Transverse colon (tissue), 4 donors: ENCODE data around the gene THRA. TPM values are rescaled to one million over a fixed set of nuclear protein-coding genes. Genes with fewer than 3 reads are reported as not detected.

Experiments
- DNase-seq: peaks from one replicate; pipeline ENCODE4 v3.0.0-alpha.2; 2019
- H3K27ac ChIP-seq, 4 donors: fragments of 200-600 bp; sonication (generic); 2 replicates each; pipeline ENCODE4 v1.5.1; 2016 to 2018; ENCODE audit warnings: inconsistent platforms in 4 of 4
- H3K27me3 ChIP-seq: fragments of 200-600 bp; sonication (generic); 2 replicates; pipeline ENCODE4 v1.5.1; 2017; ENCODE audit warnings: inconsistent platforms
- H3K36me3 ChIP-seq, 4 donors: fragments of 200-600 bp; sonication (generic); 2 replicates each; pipeline ENCODE4 v1.5.1; 2017 to 2019; ENCODE audit warnings: inconsistent platforms in 4 of 4
- H3K4me1 ChIP-seq, 4 donors: fragments of 200-600 bp; sonication (generic); 2 replicates each; pipeline ENCODE4 v1.5.1; 2017 to 2020; ENCODE audit warnings: inconsistent platforms in 4 of 4
- H3K4me3 ChIP-seq, 4 donors: fragments of 200-600 bp; sonication (generic); 1 replicate in 1 of 4; 2 replicates in 3 of 4; pipeline versions ENCODE4 v1.5.1 to v1.6.1; 2017 to 2019; ENCODE audit warnings: inconsistent platforms in 4 of 4
- H3K9me3 ChIP-seq, 2 donors: fragments of 200-600 bp; sonication (generic); 2 replicates each; pipeline ENCODE4 v1.5.1; 2017 to 2019; ENCODE audit warnings: inconsistent platforms in 2 of 2
- EP300 ChIP-seq: sonication (generic); formaldehyde crosslinking; IDR thresholded peaks from one replicate; pipeline ENCODE4 v1.6.1; 2017; ENCODE audit warnings: antibody characterized with exemption, low read depth
- POLR2A ChIP-seq: fragments of 450-650 bp; IDR thresholded peaks from one replicate; pipeline ENCODE4 v1.6.1; 2016; ENCODE audit warnings: antibody characterized with exemption, mild to moderate bottlenecking, moderate library complexity
- POLR2AphosphoS5 ChIP-seq, 3 donors: sonication (generic); formaldehyde crosslinking; IDR thresholded peaks; one replicate each; pipeline ENCODE4 v1.6.1; 2016; ENCODE audit warnings: antibody characterized with exemption in 3 of 3
- WGBS, 2 donors: methylation state at CpG; one replicate each; pipeline ENCODE4 v1.1.5; 2018; ENCODE audit warnings: low coverage in 1 of 2; 5-methylcytosine and 5-hydroxymethylcytosine counted together
- in situ Hi-C, 4 donors: fragments of 200-750 bp; cut with MboI; loops; one replicate each; pipeline versions ENCODE4 v1.15.0 to v1.15.1; 2017; ENCODE audit warnings: low sequenced_read_pairs in 3 of 4, low pct_ligation_motif_present in 1 of 4, low pct_unique_long_range_greater_than_20kb in 1 of 4
- intact Hi-C: fragments of 100-400 bp; cut with DNase I; formaldehyde crosslinking; loops from one replicate; pipeline ENCODE4 v1.15.1; 2023; ENCODE audit warnings: low total_unique reads
- total RNA-seq, 4 donors: library from RNA; depleted of rRNA; stranded (reverse); fragments of >200 nt; gene quantifications; one replicate each; pipeline ENCODE4 v1.1.0, GENCODE V29; 2016
- TF ChIP-seq, protein P1 (sequence below), 5 experiments: fragments of 200-600 bp in 3 of 5; fragments of 450-650 bp in 2 of 5; sonication (generic) in 3 of 5; IDR thresholded peaks; 1 replicate in 2 of 5; 2 replicates in 3 of 5; pipeline ENCODE4 v1.5.1; 2016 to 2017; ENCODE audit warnings: antibody characterized with exemption in 5 of 5, inconsistent platforms in 3 of 5, mild to moderate bottlenecking in 2 of 5, moderate library complexity in 1 of 5

The THRA gene
- total RNA-seq, 4 donors from 2014 or later: 32.6 to 82.6 (median 58.6) TPM

DNA sequence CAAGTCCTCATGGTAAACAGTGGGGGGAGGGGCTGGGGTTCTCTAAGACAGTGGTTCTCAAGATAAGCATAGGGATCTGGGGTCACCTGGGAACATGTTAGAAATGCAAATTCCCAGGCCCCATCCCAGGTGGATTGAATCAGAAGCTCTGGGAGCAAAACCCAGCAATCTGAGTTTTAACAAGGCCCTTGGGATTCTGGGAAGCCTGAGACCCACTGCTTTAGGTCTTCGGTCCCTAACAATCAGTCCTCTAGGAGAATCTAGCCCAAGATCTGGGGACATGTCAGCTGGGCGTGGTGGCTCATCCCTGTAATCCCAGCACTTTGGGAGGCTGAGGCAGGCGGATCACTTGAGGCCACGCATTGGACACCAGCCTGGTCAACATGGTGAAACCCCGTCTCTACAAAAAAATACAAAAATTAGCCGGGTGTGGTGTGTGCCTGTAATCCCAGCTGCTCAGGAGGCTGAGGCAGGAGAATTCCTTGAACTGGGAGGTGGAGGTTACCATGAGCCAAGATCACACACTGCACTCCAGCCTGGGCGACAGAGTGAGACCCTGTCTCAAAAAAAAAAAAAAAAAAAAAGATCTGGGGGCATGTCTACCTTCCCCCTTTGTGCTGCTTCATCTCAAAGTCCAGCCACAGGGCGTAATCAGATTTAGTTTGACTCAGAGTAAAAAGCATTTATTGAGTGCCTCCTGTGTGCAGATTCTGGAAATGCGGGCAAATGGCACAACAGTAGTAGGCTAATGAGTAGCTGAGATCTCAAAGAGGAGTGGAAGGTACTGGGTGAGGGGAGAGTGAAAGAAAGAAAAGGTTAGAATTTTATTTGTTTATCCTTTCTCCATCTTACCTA lies 46.4 kb downstream of the THRA start:
- peaks cover 90 to 98% (median 96%) of the 10 kb centered on the region in 4 donors for H3K4me1 ChIP-seq
- H3K27ac ChIP-seq: peak overlapping the region; percentile 93 to 99 (median 96)
- H3K27me3 ChIP-seq: no peaks in the 10 kb centered on the region
- 72% methylated on average over 5 to 9 of the region's 9 CpGs for WGBS, 2 donors
- in situ Hi-C loops (no loop called here), intact Hi-C loops (loop anchor here (5.0 kb wide), 1 partner anchor 37 kb away; no protein-coding TSS in a partner anchor)
- H3K9me3 ChIP-seq: no peaks in the 10 kb centered on the region
- no peak for DNase-seq
- no peak for TF ChIP-seq POLR2AphosphoS5 (IDR thresholded peaks at IDR 0.05)
- TF ChIP-seq, protein P1, sequence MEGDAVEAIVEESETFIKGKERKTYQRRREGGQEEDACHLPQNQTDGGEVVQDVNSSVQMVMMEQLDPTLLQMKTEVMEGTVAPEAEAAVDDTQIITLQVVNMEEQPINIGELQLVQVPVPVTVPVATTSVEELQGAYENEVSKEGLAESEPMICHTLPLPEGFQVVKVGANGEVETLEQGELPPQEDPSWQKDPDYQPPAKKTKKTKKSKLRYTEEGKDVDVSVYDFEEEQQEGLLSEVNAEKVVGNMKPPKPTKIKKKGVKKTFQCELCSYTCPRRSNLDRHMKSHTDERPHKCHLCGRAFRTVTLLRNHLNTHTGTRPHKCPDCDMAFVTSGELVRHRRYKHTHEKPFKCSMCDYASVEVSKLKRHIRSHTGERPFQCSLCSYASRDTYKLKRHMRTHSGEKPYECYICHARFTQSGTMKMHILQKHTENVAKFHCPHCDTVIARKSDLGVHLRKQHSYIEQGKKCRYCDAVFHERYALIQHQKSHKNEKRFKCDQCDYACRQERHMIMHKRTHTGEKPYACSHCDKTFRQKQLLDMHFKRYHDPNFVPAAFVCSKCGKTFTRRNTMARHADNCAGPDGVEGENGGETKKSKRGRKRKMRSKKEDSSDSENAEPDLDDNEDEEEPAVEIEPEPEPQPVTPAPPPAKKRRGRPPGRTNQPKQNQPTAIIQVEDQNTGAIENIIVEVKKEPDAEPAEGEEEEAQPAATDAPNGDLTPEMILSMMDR (IDR thresholded peaks at IDR 0.05): peak in 1 of 5 experiments; percentile 24
- H3K36me3 ChIP-seq: no peaks in the 10 kb centered on the region
- H3K4me3 ChIP-seq: no peak overlapping the region

DNA sequence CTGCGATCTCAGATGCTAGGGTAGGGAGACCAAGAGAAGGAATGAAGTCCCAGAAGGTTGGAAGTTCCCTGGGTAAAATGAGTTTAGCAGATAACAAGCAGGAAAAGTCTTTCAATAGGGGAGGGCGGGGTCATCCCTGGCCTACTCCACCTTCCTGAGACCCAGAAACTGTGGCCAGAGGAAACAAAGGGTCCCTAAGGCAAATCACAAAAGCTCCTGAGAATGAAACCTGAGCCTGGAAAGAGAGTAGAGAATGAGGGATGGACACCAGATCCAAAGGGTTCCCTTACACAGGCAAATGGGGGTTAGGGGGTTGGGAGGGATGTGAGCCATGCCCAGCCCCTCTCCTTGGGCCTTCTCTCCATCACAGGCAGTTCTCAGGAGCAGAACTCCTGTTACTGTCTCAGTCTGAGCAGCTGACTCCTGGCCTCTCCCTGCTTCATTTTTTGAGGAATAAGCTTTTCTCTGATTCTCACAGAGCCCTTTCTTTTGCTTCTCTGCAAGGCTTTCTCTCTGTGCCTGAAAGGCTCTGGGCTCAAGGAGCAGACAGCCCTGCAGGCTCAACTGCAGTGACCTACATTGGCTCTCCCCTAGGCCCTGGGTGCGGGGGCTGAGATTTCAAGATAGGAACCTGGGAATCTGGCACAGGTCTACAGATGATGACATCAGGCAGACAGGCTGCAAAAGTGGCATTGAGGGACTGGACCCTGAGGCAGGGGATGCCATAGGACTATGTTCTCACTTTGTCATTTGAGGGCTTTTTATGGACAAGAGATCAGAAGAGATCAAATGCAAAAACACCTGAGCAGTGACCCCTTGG lies 47.5 kb downstream of the THRA start:
- TF ChIP-seq POLR2AphosphoS5 (IDR thresholded peaks at IDR 0.05) (no peak), POLR2A (no peak), EP300 (no peak)
- TF ChIP-seq, protein P1 (IDR thresholded peaks at IDR 0.05): no peak
- no peaks in the 10 kb centered on the region for H3K27me3 ChIP-seq
- in situ Hi-C loops (loop anchor here in 1 of 4 donors (10.0 kb wide), 2 partner anchors 45 to 55 kb away; partner anchors contain the start of gene THRA), intact Hi-C loops (loop anchor here (5.0 to 10.0 kb wide), 2 partner anchors 48 to 55 kb away; partner anchors contain the start of gene THRA)
- H3K9me3 ChIP-seq: no peaks in the 10 kb centered on the region
- no peak for DNase-seq
- peak overlapping the region; percentile 93 to 99 (median 96) for H3K27ac ChIP-seq
- H3K4me3 ChIP-seq: no peak overlapping the region
- H3K4me1 ChIP-seq: peaks cover 83 to 98% (median 93%) of the 10 kb centered on the region in 4 donors
- no peaks in the 10 kb centered on the region for H3K36me3 ChIP-seq
- WGBS, 2 donors: 40 to 71% methylated on average over 1 to 3 of the region's 3 CpGs

DNA sequence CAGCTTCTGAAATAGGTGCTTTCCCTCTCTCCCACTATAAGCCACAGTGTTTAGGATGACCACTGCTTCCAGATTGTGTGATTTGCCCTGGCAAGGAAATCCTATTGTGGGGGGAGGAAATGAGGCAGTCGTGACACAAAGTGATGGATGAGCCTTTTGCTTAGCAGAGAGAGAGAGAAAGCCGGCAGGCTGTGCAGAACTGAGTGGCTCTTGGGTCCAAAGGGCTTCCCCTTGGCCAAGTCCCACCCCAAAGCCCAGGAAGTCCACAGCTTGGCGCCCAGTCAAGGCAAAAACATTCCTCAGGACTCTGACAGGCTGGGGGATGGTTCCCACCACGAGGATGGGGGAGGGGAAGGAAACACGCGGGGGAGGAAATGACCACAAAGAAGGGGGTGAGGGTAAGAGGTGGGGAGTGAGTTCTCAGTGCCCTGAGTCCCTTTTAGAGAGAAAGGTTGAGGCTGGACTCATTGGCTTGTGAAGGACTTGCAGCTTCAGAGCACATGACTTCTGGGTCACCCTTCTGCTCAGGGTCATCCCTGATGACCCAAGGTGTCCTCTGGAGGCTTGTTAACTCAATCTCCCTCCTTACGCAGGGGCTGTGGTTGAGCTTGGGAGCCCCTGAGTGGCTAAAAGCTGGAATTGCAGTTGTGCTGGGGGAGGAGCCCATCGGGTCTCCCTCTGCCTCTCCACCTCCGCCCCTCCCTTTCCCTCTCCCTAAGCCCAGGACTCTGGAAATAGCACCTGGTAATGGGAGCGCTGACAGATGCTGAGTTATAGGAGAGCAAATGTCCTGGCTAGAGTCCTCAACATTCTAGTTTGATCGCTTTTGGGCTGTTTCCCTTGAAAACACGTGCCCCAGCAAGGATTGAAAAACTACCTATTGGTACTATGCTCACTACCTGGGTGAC lies 48.7 kb downstream of the THRA start:
- peak; percentile 39 for TF ChIP-seq POLR2A
- TF ChIP-seq, protein P1 (IDR thresholded peaks at IDR 0.05): peak; percentile 75 to 95 (median 81)
- TF ChIP-seq EP300: peak; percentile 21
- TF ChIP-seq POLR2AphosphoS5 (IDR thresholded peaks at IDR 0.05): peak; percentile 72 to 83 (median 75)
- H3K4me3 ChIP-seq: peak overlapping the region in 1 of 4 donors; percentile 0
- H3K27ac ChIP-seq: peak overlapping the region; percentile 93 to 99 (median 96)
- no peaks in the 10 kb centered on the region for H3K9me3 ChIP-seq
- intact Hi-C loops: loop anchor here (5.0 to 10.0 kb wide), 2 partner anchors 49 to 53 kb away; partner anchors contain the start of gene THRA
- in situ Hi-C loops: loop anchor here in 1 of 4 donors (10.0 kb wide), 2 partner anchors 47 to 53 kb away; partner anchors contain the start of gene THRA
- 1% methylated on average over 12 of the region's 12 CpGs; no CpG with 5 or more reads in 1 of the 2 donors for WGBS, 2 donors
- H3K4me1 ChIP-seq: peaks cover 70 to 85% (median 82%) of the 10 kb centered on the region in 4 donors
- H3K36me3 ChIP-seq: no peaks in the 10 kb centered on the region
- peak; percentile 91 for DNase-seq
- no peaks in the 10 kb centered on the region for H3K27me3 ChIP-seq
